ENCODE data around the gene BARX2. TPM values are rescaled to one million over a fixed set of nuclear protein-coding genes. Genes with fewer than 3 reads are reported as not detected.

The BARX2 gene
- total RNA-seq, 4 donors from 2014 or later: 2.1 TPM; not detected in 3

DNA sequence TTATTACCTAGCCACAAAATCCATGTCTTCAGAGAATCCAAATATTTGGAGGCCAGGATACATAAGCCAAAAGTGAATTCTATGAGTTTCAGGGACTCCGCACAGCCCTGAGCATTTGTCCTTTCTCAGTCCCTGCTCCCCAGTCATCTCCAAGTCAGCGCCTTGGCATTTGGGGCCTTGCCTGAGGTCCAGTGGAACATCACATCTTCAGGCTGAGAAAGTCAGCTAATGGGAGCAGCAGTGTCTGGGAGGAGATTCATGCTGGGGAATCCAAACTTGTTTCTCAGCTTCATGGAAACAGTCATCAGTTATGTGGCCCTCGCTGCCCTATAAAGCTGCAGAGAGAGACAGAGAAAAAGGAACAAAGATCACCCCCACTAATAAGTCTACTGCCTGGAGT lies 70.9 kb downstream of the BARX2 start:
- Histone ChIP-seq H3K27ac (no peak overlapping the region), H3K4me3 (no peak overlapping the region), H3K9me3 (peaks cover 0 to 14% (median 0%) of the 10 kb centered on the region in 3 donors), H3K4me1 (no peaks in the 10 kb centered on the region), H3K27me3 (no peaks in the 10 kb centered on the region), H3K36me3 (no peaks in the 10 kb centered on the region)
- no peak for TF ChIP-seq EP300 (IDR thresholded peaks at IDR 0.05)
- TF ChIP-seq, protein P1, sequence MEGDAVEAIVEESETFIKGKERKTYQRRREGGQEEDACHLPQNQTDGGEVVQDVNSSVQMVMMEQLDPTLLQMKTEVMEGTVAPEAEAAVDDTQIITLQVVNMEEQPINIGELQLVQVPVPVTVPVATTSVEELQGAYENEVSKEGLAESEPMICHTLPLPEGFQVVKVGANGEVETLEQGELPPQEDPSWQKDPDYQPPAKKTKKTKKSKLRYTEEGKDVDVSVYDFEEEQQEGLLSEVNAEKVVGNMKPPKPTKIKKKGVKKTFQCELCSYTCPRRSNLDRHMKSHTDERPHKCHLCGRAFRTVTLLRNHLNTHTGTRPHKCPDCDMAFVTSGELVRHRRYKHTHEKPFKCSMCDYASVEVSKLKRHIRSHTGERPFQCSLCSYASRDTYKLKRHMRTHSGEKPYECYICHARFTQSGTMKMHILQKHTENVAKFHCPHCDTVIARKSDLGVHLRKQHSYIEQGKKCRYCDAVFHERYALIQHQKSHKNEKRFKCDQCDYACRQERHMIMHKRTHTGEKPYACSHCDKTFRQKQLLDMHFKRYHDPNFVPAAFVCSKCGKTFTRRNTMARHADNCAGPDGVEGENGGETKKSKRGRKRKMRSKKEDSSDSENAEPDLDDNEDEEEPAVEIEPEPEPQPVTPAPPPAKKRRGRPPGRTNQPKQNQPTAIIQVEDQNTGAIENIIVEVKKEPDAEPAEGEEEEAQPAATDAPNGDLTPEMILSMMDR (IDR thresholded peaks at IDR 0.05): no peak
- TF ChIP-seq POLR2AphosphoS5 (IDR thresholded peaks at IDR 0.05): no peak
- TF ChIP-seq POLR2A (IDR thresholded peaks at IDR 0.05): no peak
- 83 to 88% methylated on average over 2 of the region's 3 CpGs for WGBS, 2 donors (ENCODE audit: low coverage in 1 of 2)
- no peak for ATAC-seq

DNA sequence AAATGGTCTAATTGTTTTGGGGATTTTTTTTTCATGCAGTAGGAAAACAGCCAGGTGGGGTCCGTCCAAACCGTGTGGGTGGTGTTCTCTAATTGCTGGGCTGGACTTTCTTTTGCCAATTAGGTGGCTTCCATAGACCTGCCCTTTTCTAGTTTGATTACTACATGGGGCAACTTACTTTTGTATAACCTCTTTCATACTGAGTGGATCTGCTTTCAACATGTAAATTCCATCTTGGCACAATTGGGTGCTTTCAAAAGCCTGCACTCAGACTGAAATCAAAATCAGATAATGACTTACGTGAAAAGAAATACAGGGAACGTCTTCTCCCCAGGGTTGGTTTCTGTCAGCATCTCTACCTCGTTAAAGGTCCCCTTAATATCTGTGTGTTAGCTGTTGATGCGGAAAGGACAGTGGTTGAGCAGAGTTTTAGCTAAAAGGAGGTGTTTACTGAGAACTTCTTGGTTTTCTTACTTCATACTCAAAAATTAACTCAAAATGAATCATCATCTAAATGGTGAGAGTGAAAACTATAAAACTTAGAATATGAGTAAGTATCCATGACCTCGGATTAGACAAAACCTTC lies 72.1 kb downstream of the BARX2 start:
- ATAC-seq: no peak
- Histone ChIP-seq H3K27me3 (no peaks in the 10 kb centered on the region), H3K36me3 (no peaks in the 10 kb centered on the region), H3K4me1 (no peaks in the 10 kb centered on the region), H3K27ac (no peak overlapping the region), H3K4me3 (no peak overlapping the region), H3K9me3 (peaks cover 0 to 14% (median 0%) of the 10 kb centered on the region in 3 donors)
- WGBS, 2 donors (ENCODE audit: low coverage in 1 of 2): 75% methylated on average over 5 to 7 of the region's 7 CpGs
- TF ChIP-seq, protein P1 (IDR thresholded peaks at IDR 0.05): no peak
- TF ChIP-seq POLR2A (IDR thresholded peaks at IDR 0.05) (no peak), EP300 (IDR thresholded peaks at IDR 0.05) (no peak), POLR2AphosphoS5 (IDR thresholded peaks at IDR 0.05) (no peak)

DNA sequence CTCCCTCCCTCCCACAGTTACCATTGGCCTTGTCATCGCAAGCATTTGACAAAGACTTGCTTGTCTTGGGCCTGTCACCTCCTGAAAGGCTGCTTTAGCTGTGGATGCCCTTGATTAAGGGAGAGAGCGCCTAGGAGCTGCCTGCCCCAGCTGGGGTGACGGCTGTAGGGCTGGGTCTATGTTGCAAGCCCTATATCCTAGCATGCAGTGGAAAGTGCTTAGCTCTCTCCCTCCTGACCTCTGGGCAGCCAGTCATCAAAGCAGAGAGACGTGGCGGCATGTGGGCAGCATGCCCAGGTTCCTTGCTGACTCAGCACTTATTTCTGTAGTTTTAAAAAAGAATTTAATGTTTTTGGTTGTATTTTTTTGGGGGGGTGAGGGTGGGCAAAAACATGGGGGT lies 75.9 kb downstream of the BARX2 start:
- ATAC-seq: no peak
- Histone ChIP-seq H3K9me3 (peaks cover 0 to 19% (median 0%) of the 10 kb centered on the region in 3 donors), H3K4me1 (no peaks in the 10 kb centered on the region), H3K27ac (no peak overlapping the region), H3K4me3 (no peak overlapping the region), H3K36me3 (no peaks in the 10 kb centered on the region), H3K27me3 (peaks cover 6% of the 10 kb centered on the region)
- WGBS, 2 donors (ENCODE audit: low coverage in 1 of 2): 20 to 58% methylated on average over 3 of the region's 5 CpGs
- TF ChIP-seq, protein P1 (IDR thresholded peaks at IDR 0.05): no peak
- TF ChIP-seq EP300 (IDR thresholded peaks at IDR 0.05) (no peak), POLR2AphosphoS5 (IDR thresholded peaks at IDR 0.05) (no peak), POLR2A (IDR thresholded peaks at IDR 0.05) (no peak)

GRCh38 chr11:129453293-129453721 lies 77.7 kb downstream of the BARX2 start:
- WGBS, 2 donors (ENCODE audit: low coverage in 1 of 2): 17% methylated on average over 6 of the region's 6 CpGs; no CpG with 5 or more reads in 1 of the 2 donors
- Histone ChIP-seq H3K4me1 (no peaks in the 10 kb centered on the region), H3K4me3 (no peak overlapping the region), H3K27me3 (peaks cover 23% of the 10 kb centered on the region), H3K36me3 (no peaks in the 10 kb centered on the region), H3K9me3 (peaks cover 0 to 10% (median 0%) of the 10 kb centered on the region in 3 donors), H3K27ac (no peak overlapping the region)
- TF ChIP-seq POLR2A (IDR thresholded peaks at IDR 0.05) (no peak), EP300 (IDR thresholded peaks at IDR 0.05) (no peak), POLR2AphosphoS5 (IDR thresholded peaks at IDR 0.05) (no peak)
- TF ChIP-seq, protein P1 (IDR thresholded peaks at IDR 0.05): no peak
- no peak for ATAC-seq

DNA sequence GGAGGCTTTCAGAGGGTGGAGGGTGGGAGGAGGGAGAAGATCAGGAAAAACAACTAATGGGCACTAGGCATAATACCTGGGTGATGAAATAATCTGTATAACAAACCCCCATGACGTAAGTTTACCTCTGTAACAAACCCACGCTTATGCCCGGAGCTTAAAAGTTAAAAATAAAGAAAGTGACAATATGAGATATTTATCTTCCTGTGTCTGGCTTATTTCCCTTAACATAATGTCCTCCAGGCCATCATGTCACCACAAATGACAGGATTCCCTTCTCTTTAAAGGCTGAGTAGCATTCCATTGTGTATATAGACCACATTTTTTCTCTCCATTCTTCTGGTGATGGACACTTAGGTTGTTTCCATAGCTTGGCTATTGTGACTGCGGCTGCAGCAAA lies 79.5 kb downstream of the BARX2 start:
- Histone ChIP-seq H3K9me3 (peaks cover 0 to 4% (median 0%) of the 10 kb centered on the region in 3 donors), H3K36me3 (no peaks in the 10 kb centered on the region), H3K4me1 (no peaks in the 10 kb centered on the region), H3K4me3 (no peak overlapping the region), H3K27ac (no peak overlapping the region), H3K27me3 (peaks cover 29% of the 10 kb centered on the region)
- no peak for ATAC-seq
- 84 to 97% methylated on average over 4 of the region's 4 CpGs for WGBS, 2 donors (ENCODE audit: low coverage in 1 of 2)
- TF ChIP-seq POLR2AphosphoS5 (IDR thresholded peaks at IDR 0.05) (no peak), POLR2A (IDR thresholded peaks at IDR 0.05) (no peak), EP300 (IDR thresholded peaks at IDR 0.05) (no peak)
- TF ChIP-seq, protein P1 (IDR thresholded peaks at IDR 0.05): no peak
